ENCODE data around the gene SNX15.

DNA sequence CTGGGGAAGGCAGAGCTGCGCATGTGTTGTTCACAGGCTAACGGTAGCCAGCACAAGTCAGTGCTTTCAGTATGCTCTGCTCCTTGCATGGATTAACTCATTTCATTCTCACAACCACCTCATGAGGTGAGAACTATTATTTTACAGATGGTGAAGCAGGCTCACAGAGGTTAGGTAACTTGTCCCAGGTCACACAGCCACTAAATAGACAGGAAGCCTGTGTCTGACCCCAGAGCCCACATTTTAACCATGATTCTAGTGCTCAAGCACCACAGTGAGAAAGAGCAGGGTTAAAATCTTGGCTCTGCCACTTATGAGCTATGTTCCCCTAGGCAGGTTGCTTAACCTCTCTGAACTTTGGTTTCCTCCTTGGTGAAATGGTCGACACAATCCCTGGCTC is 6.2 kb upstream of the SNX15 start:
- TF ChIP-seq, protein P1, sequence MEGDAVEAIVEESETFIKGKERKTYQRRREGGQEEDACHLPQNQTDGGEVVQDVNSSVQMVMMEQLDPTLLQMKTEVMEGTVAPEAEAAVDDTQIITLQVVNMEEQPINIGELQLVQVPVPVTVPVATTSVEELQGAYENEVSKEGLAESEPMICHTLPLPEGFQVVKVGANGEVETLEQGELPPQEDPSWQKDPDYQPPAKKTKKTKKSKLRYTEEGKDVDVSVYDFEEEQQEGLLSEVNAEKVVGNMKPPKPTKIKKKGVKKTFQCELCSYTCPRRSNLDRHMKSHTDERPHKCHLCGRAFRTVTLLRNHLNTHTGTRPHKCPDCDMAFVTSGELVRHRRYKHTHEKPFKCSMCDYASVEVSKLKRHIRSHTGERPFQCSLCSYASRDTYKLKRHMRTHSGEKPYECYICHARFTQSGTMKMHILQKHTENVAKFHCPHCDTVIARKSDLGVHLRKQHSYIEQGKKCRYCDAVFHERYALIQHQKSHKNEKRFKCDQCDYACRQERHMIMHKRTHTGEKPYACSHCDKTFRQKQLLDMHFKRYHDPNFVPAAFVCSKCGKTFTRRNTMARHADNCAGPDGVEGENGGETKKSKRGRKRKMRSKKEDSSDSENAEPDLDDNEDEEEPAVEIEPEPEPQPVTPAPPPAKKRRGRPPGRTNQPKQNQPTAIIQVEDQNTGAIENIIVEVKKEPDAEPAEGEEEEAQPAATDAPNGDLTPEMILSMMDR (conservative IDR thresholded peaks at IDR 0.05; ENCODE audit: low read length): no peak
- no peak for TF ChIP-seq EZH2phosphoT487 (IDR thresholded peaks at IDR 0.05; ENCODE audit: borderline replicate concordance)

Measured in Loucy (cell line).